Neutrophil (primary cell): Measurements from ENCODE around the gene CALML3.

Experiments used
- H3K27ac ChIP-seq: fragments of 200-600 bp; sonication (generic); 2 replicates; pipeline ENCODE4 v1.5.1; 2016; ENCODE audit warnings: mild to moderate bottlenecking, moderate library complexity
- H3K27me3 ChIP-seq: fragments of 200-600 bp; sonication (generic); 2 replicates; pipeline ENCODE4 v1.6.0; 2016; ENCODE audit warnings: mild to moderate bottlenecking
- H3K36me3 ChIP-seq: fragments of 200-600 bp; sonication (generic); 2 replicates; pipeline ENCODE4 v1.5.1; 2017
- H3K4me1 ChIP-seq, 2 experiments: fragments of 200-600 bp in 1 of 2; sonication (generic) in 1 of 2; 1 replicate in 1 of 2; 2 replicates in 1 of 2; pipeline versions ENCODE4 v1.5.1 to v1.6.1; 2013 to 2016; ENCODE audit warnings: low read depth in 1 of 2, low read length in 1 of 2, mild to moderate bottlenecking in 1 of 2, moderate library complexity in 1 of 2; ENCODE audit not compliant: control insufficient read depth in 1 of 2, insufficient read depth in 1 of 2
- H3K4me3 ChIP-seq, 2 experiments: fragments of 200-600 bp in 1 of 2; sonication (generic) in 1 of 2; 1 replicate in 1 of 2; 2 replicates in 1 of 2; pipeline ENCODE4 v1.5.1; 2013 to 2016; ENCODE audit warnings: low read depth in 1 of 2, low read length in 1 of 2, mild to moderate bottlenecking in 1 of 2, moderate library complexity in 1 of 2
- H3K9me3 ChIP-seq: fragments of 200-600 bp; sonication (generic); 2 replicates; pipeline ENCODE4 v1.5.1; 2016
- TF ChIP-seq, protein P1 (sequence below): fragments of 200-600 bp; sonication (generic); IDR thresholded peaks from 2 replicates; pipeline ENCODE4 v1.5.1; 2016; ENCODE audit warnings: antibody characterized with exemption

Gene CALML3

DNA sequence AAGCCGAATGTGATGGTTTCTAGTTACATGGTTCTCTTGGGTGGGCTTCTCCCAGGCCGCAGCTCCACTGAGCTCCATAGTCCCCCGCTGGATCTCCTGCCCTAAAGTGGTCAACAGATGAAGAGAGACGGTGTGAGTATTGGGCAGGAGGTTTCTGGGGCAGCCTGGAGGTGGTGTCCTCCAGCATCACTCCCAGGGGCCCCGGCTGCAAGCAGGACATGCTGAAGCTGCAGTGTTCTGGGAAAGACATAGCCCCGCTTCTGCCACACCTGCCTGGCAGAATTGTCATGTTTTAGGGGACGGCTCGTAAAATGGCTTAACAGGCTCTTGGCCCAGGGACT, 40.4 kb downstream of the CALML3 start:
- Histone ChIP-seq H3K4me3 (no peak overlapping the region), H3K27me3 (no peaks in the 10 kb centered on the region), H3K27ac (no peak overlapping the region), H3K36me3 (no peaks in the 10 kb centered on the region), H3K9me3 (no peaks in the 10 kb centered on the region), H3K4me1 (no peaks in the 10 kb centered on the region)
- TF ChIP-seq, protein P1, sequence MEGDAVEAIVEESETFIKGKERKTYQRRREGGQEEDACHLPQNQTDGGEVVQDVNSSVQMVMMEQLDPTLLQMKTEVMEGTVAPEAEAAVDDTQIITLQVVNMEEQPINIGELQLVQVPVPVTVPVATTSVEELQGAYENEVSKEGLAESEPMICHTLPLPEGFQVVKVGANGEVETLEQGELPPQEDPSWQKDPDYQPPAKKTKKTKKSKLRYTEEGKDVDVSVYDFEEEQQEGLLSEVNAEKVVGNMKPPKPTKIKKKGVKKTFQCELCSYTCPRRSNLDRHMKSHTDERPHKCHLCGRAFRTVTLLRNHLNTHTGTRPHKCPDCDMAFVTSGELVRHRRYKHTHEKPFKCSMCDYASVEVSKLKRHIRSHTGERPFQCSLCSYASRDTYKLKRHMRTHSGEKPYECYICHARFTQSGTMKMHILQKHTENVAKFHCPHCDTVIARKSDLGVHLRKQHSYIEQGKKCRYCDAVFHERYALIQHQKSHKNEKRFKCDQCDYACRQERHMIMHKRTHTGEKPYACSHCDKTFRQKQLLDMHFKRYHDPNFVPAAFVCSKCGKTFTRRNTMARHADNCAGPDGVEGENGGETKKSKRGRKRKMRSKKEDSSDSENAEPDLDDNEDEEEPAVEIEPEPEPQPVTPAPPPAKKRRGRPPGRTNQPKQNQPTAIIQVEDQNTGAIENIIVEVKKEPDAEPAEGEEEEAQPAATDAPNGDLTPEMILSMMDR, result no peak

DNA sequence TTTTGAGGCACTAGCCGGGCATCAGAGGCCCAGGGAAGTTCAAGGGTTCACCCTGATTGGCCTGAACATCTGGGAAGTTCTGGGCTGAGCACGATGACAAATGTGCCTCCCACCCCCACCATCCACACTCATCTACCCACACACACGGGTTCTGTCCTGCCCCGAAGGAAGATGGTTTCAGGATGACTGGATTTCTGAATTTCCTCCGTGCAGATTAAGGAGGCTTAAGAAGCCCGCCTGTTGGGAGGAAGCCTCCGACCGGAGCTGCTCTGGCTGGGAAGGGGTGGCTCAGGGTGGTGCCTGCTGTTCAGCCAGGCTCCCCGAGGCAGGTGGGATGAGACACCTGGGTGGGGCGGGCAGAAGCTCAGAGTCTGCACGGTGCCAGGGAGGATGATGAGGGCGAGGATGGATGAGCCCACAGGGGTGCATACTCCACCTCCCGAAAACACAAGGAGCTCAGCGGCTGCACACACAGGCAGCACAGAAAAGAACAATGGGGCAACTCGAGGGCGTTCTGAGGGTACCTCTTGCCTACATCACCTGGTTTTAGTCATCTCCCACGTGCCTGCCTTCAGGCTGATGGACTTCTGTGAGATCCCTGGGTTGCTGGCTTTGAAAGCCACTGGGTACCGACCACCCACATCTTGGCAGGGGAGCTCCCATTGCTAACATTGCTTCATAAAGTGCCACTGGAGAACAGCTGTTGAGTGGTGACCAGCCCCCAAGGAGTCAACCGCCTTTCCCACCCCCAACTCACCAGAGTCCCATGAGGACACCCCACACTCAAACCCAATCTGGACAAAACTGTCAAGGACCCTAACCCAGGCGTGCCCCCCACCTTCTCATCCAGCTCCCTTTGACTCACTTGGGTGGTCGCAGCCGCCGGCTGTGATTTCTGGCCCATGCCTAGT, 41.2 kb downstream of the CALML3 start:
- no peaks in the 10 kb centered on the region for H3K36me3 ChIP-seq
- no peak overlapping the region for H3K27ac ChIP-seq
- no peaks in the 10 kb centered on the region for H3K27me3 ChIP-seq
- H3K9me3 ChIP-seq, result no peaks in the 10 kb centered on the region
- no peak overlapping the region for H3K4me3 ChIP-seq
- TF ChIP-seq, protein P1, result no peak
- H3K4me1 ChIP-seq, result no peaks in the 10 kb centered on the region

DNA sequence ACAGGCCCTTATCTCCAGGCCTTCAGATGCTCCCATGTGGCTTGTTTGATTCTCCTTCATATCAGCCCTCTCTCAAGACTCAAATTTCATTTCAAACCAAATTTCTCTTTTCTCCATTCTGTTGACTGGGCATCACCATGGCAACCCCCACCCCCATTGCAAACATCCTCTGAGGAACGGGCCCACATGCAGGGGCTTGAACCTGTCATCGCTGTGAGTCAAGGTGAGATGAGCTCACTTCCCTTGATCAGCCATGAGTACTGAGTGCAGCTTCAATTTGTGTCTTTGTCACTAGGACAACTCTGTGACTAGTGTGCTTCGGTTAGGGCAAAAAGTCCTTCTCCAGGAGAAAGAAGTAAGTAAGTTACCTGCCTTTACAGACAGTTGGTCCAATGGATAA, 41.9 kb downstream of the CALML3 start:
- TF ChIP-seq, protein P1, result no peak
- Histone ChIP-seq H3K27ac (no peak overlapping the region), H3K36me3 (no peaks in the 10 kb centered on the region), H3K9me3 (no peaks in the 10 kb centered on the region), H3K4me3 (no peak overlapping the region), H3K4me1 (no peaks in the 10 kb centered on the region), H3K27me3 (no peaks in the 10 kb centered on the region)

DNA sequence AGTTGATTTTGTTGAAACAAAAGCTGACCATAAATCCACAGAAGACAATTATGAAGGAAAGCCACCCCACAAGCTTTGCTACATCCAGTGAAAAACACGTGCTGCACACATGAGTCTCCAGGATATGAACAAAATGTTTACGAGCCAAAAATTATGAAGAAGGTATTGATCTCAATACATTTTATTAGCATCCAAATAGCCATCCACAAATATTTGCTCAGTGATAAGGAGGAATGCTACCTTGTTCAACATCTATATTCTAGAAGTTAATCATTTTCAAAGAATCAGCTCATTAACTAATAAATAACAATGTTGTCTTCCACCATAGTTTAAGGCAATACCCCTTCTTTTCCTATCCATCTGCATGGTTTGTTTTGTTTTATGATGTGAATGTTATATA, 42.7 kb downstream of the CALML3 start:
- no peaks in the 10 kb centered on the region for H3K27me3 ChIP-seq
- TF ChIP-seq, protein P1, result no peak
- no peak overlapping the region for H3K27ac ChIP-seq
- no peaks in the 10 kb centered on the region for H3K36me3 ChIP-seq
- H3K4me3 ChIP-seq, result no peak overlapping the region
- H3K4me1 ChIP-seq, result no peaks in the 10 kb centered on the region
- H3K9me3 ChIP-seq, result no peaks in the 10 kb centered on the region

DNA sequence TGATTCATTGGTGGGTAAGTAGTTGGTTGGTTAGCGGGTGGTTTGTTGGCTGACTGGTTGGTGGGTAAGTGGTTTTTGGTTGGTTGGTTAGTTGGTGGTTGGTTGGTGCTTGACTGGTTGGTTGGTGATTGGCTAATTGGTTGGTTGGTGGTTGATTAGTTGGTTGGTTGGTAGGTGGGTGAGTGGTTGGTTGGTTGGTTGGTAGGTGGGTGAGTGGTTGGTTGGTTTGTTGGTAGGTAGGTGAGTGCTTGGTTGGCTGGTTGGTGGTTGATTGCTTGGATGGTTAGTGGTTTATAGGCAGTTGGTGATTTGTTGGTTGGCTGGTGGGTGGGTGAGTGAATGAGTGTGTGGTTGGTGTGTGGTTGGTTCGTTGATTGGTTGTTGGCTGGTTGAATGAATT, 44.2 kb downstream of the CALML3 start:
- Histone ChIP-seq H3K9me3 (no peaks in the 10 kb centered on the region), H3K27ac (no peak overlapping the region), H3K27me3 (no peaks in the 10 kb centered on the region), H3K36me3 (no peaks in the 10 kb centered on the region), H3K4me1 (no peaks in the 10 kb centered on the region), H3K4me3 (no peak overlapping the region)
- TF ChIP-seq, protein P1, result no peak
